Keratinocyte (primary cell): ENCODE data around the gene LAMC3. TPM values are rescaled to one million over a fixed set of nuclear protein-coding genes. Genes with fewer than 3 reads are reported as not detected.

Experiments used
- DNase-seq: peaks from one replicate; pipeline ENCODE4 v3.0.0-alpha.2; 2011; ENCODE audit warnings: low read depth, missing footprints, low spot score
- FAIRE-seq: peaks from 2 replicates; lab custom pipeline; 2011; peaks lifted over from hg19 to GRCh38; lab: Jason Lieb, UNC
- H2AFZ ChIP-seq: 2 replicates; pipeline ENCODE4 v1.6.0; 2012; ENCODE audit warnings: low read length, control low read depth, inconsistent platforms; ENCODE audit not compliant: control insufficient read depth
- H3K27ac ChIP-seq: 2 replicates; pipeline ENCODE4 v1.5.1; 2011; ENCODE audit warnings: low read length; ENCODE audit not compliant: control insufficient read depth, insufficient read depth
- H3K27me3 ChIP-seq: 3 replicates; pipeline ENCODE4 v1.6.0; 2011; ENCODE audit warnings: low read length; ENCODE audit not compliant: control insufficient read depth, insufficient read depth; ENCODE audit errors: extremely low read depth
- H3K36me3 ChIP-seq, 2 experiments: 2 replicates in 1 of 2; 3 replicates in 1 of 2; pipeline ENCODE4 v1.5.1; 2011; ENCODE audit warnings: low read length in 2 of 2, mild to moderate bottlenecking in 1 of 2; ENCODE audit not compliant: control insufficient read depth in 2 of 2, insufficient read depth in 2 of 2; ENCODE audit errors: extremely low read depth in 1 of 2
- H3K4me1 ChIP-seq: 3 replicates; pipeline ENCODE4 v1.5.1; 2011; ENCODE audit warnings: low read length; ENCODE audit not compliant: control insufficient read depth, insufficient read depth; ENCODE audit errors: extremely low read depth
- H3K4me2 ChIP-seq: 3 replicates; pipeline ENCODE4 v1.6.0; 2011; ENCODE audit warnings: low read depth, low read length; ENCODE audit not compliant: control insufficient read depth, insufficient read depth; ENCODE audit errors: extremely low read depth
- H3K4me3 ChIP-seq, 3 experiments: fragments of 200-600 bp in 1 of 3; sonication (generic) in 1 of 3; 2 replicates in 2 of 3; 3 replicates in 1 of 3; pipeline ENCODE4 v1.5.1; 2011 to 2016; ENCODE audit warnings: low read length in 3 of 3, mild to moderate bottlenecking in 3 of 3, control low read depth in 2 of 3, inconsistent platforms in 1 of 3, low read depth in 1 of 3, mixed read lengths in 1 of 3, mixed run types in 1 of 3, moderate library complexity in 1 of 3; ENCODE audit not compliant: control insufficient read depth in 2 of 3, insufficient read depth in 2 of 3; ENCODE audit errors: extremely low read depth in 1 of 3
- H3K79me2 ChIP-seq: 2 replicates; pipeline ENCODE4 v1.6.0; 2012; ENCODE audit warnings: low read length; ENCODE audit not compliant: control insufficient read depth, insufficient read depth
- H3K9ac ChIP-seq: 3 replicates; pipeline ENCODE4 v1.6.0; 2011; ENCODE audit warnings: low read length; ENCODE audit not compliant: control insufficient read depth, insufficient read depth; ENCODE audit errors: extremely low read depth
- H3K9me1 ChIP-seq: 3 replicates; pipeline ENCODE4 v1.6.0; 2011; ENCODE audit warnings: low read length; ENCODE audit not compliant: control insufficient read depth, insufficient read depth; ENCODE audit errors: extremely low read depth
- H3K9me3 ChIP-seq: 2 replicates; pipeline ENCODE4 v1.5.1; 2012; ENCODE audit warnings: low read depth, low read length; ENCODE audit not compliant: control insufficient read depth
- H4K20me1 ChIP-seq: 3 replicates; pipeline ENCODE4 v1.6.0; 2011; ENCODE audit warnings: low read length; ENCODE audit not compliant: control insufficient read depth, insufficient read depth; ENCODE audit errors: extremely low read depth
- CTCF ChIP-seq, 3 experiments: IDR thresholded peaks in 1 of 3; conservative IDR thresholded peaks in 1 of 3; optimal IDR thresholded peaks in 1 of 3; 2 replicates in 2 of 3; 3 replicates in 1 of 3; pipeline versions ENCODE3 to v1.5.1; 2011; ENCODE audit warnings: low read length in 3 of 3, mild to moderate bottlenecking in 3 of 3, moderate library complexity in 2 of 3, control low read depth in 1 of 3, inconsistent platforms in 1 of 3; ENCODE audit not compliant: insufficient read depth in 2 of 3; ENCODE audit errors: extremely low read depth in 1 of 3
- EZH2 ChIP-seq: IDR thresholded peaks from one replicate; pipeline ENCODE4 v1.6.1; 2012; ENCODE audit warnings: inconsistent platforms, mild to moderate bottlenecking, low read length, moderate library complexity
- dilution Hi-C: fragments of 300-500 bp; cut with MboI; formaldehyde crosslinking; loops from one replicate; pipeline ENCODE4 v1.7.0; 2020; ENCODE audit warnings: low sequenced_read_pairs; ENCODE audit not compliant: extremely low pct_ligation_motif_present
- polyA plus RNA-seq, 5 experiments: library from polyadenylated mRNA; depleted of rRNA in 3 of 5; stranded (reverse) in 3 of 5; stranded (forward) in 1 of 5; unstranded in 1 of 5; fragments of >200 nt; gene quantifications; 1 replicate in 1 of 5; 2 replicates in 3 of 5; 3 replicates in 1 of 5; pipeline versions ENCODE4 v1.2.1 to v1.2.3, GENCODE V29; 2011 to 2012; ENCODE audit warnings: missing spikeins in 2 of 5, low read depth in 1 of 5, low replicate concordance in 1 of 5

Gene LAMC3
- polyA plus RNA-seq, 1 donor (not counting 4 experiments of a cell fraction or from before 2014, with no cell fraction given) = not detected

DNA sequence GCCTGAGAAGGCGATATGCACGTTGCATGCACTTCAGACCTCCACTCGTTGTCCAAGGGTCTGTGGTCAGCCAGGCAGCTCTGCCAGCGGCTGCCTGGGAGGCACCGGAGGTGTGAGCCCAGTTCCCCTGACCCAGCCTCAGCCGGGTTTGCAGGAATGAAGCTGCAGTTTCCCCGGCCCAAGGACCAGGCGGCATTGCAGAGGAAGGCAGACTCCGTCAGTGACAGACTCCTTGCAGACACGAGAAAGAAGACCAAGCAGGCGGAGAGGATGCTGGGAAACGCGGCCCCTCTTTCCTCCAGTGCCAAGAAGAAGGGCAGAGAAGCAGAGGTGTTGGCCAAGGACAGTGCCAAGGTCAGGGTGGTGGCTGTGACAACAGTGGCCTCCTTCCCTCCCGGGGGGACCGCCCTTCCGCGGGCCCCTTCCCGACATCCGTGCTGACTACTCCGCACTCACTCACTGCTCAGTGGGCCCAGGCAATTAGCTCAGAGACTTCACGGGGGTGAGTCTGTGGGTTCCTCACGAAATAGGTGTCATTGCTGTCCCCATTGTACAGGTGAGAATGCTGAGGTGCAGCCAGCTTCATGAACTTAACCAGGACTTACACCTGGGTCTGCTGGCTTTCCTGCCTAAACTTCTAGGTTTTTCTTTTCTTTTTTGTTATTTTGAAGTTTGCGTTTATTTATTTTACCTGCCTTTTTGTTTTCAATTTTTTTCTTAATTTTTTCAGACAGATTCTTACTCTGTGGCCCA is 76.6 kb downstream of the LAMC3 start:
- FAIRE-seq = no peak
- DNase-seq = no peak
- H3K9me3 ChIP-seq = no peaks in the 10 kb centered on the region
- H3K79me2 ChIP-seq = no peaks in the 10 kb centered on the region
- no peak overlapping the region for H3K4me3 ChIP-seq
- H3K4me2 ChIP-seq = no peak overlapping the region
- dilution Hi-C loops = no loop called here
- H4K20me1 ChIP-seq = no peaks in the 10 kb centered on the region
- H3K27me3 ChIP-seq = peaks cover 5% of the 10 kb centered on the region
- no peak overlapping the region for H3K27ac ChIP-seq
- H3K4me1 ChIP-seq = peaks cover 11% of the 10 kb centered on the region
- H3K9me1 ChIP-seq = no peaks in the 10 kb centered on the region
- H3K9ac ChIP-seq = no peak overlapping the region
- H2AFZ ChIP-seq = no peak overlapping the region
- H3K36me3 ChIP-seq = no peaks in the 10 kb centered on the region
- TF ChIP-seq EZH2 = no peak
- no peak for TF ChIP-seq CTCF (optimal IDR thresholded peaks at IDR 0.05 in 1 of 3, IDR thresholded peaks at IDR 0.05 in 1 of 3, conservative IDR thresholded peaks at IDR 0.05 in 1 of 3; ENCODE audit: extremely low read depth in 1 of 3, insufficient read depth in 2 of 3, low read length in 3 of 3)

- no peak overlapping the region for H3K9ac ChIP-seq
Observed at GRCh38 chr9:131087354-131087893, 78.5 kb downstream of the LAMC3 start.

More at GRCh38 chr9:131087354-131087893, 78.5 kb downstream of the LAMC3 start:
- H3K27me3 ChIP-seq = peaks cover 5% of the 10 kb centered on the region
- no peak for DNase-seq
- no peak overlapping the region for H3K4me3 ChIP-seq
- dilution Hi-C loops = no loop called here
- H2AFZ ChIP-seq = no peak overlapping the region
- H3K79me2 ChIP-seq = no peaks in the 10 kb centered on the region
- no peak overlapping the region for H3K4me2 ChIP-seq
- no peaks in the 10 kb centered on the region for H3K9me3 ChIP-seq
- no peak for FAIRE-seq
- H4K20me1 ChIP-seq = no peaks in the 10 kb centered on the region
- peaks cover 6% of the 10 kb centered on the region for H3K4me1 ChIP-seq
- H3K36me3 ChIP-seq = no peaks in the 10 kb centered on the region
- TF ChIP-seq EZH2 (no peak), CTCF (optimal IDR thresholded peaks at IDR 0.05 in 1 of 3, IDR thresholded peaks at IDR 0.05 in 1 of 3, conservative IDR thresholded peaks at IDR 0.05 in 1 of 3; ENCODE audit: extremely low read depth in 1 of 3, insufficient read depth in 2 of 3, low read length in 3 of 3) (no peak)
- no peaks in the 10 kb centered on the region for H3K9me1 ChIP-seq
- H3K27ac ChIP-seq = no peak overlapping the region
